Transverse colon (tissue), 4 donors: ENCODE results near the gene ALDH16A1. TPM values are rescaled to one million over a fixed set of nuclear protein-coding genes. Genes with fewer than 3 reads are reported as not detected.

Source experiments
- DNase-seq: peaks from one replicate; pipeline ENCODE4 v3.0.0-alpha.2; 2019
- H3K27ac ChIP-seq, 4 donors: fragments of 200-600 bp; sonication (generic); 2 replicates each; pipeline ENCODE4 v1.5.1; 2016 to 2018; ENCODE audit warnings: inconsistent platforms in 4 of 4
- H3K27me3 ChIP-seq: fragments of 200-600 bp; sonication (generic); 2 replicates; pipeline ENCODE4 v1.5.1; 2017; ENCODE audit warnings: inconsistent platforms
- H3K36me3 ChIP-seq, 4 donors: fragments of 200-600 bp; sonication (generic); 2 replicates each; pipeline ENCODE4 v1.5.1; 2017 to 2019; ENCODE audit warnings: inconsistent platforms in 4 of 4
- H3K4me1 ChIP-seq, 4 donors: fragments of 200-600 bp; sonication (generic); 2 replicates each; pipeline ENCODE4 v1.5.1; 2017 to 2020; ENCODE audit warnings: inconsistent platforms in 4 of 4
- H3K4me3 ChIP-seq, 4 donors: fragments of 200-600 bp; sonication (generic); 1 replicate in 1 of 4; 2 replicates in 3 of 4; pipeline versions ENCODE4 v1.5.1 to v1.6.1; 2017 to 2019; ENCODE audit warnings: inconsistent platforms in 4 of 4
- H3K9me3 ChIP-seq, 2 donors: fragments of 200-600 bp; sonication (generic); 2 replicates each; pipeline ENCODE4 v1.5.1; 2017 to 2019; ENCODE audit warnings: inconsistent platforms in 2 of 2
- EP300 ChIP-seq: sonication (generic); formaldehyde crosslinking; IDR thresholded peaks from one replicate; pipeline ENCODE4 v1.6.1; 2017; ENCODE audit warnings: antibody characterized with exemption, low read depth
- POLR2A ChIP-seq: fragments of 450-650 bp; IDR thresholded peaks from one replicate; pipeline ENCODE4 v1.6.1; 2016; ENCODE audit warnings: antibody characterized with exemption, mild to moderate bottlenecking, moderate library complexity
- POLR2AphosphoS5 ChIP-seq, 3 donors: sonication (generic); formaldehyde crosslinking; IDR thresholded peaks; one replicate each; pipeline ENCODE4 v1.6.1; 2016; ENCODE audit warnings: antibody characterized with exemption in 3 of 3
- WGBS, 2 donors: methylation state at CpG; one replicate each; pipeline ENCODE4 v1.1.5; 2018; ENCODE audit warnings: low coverage in 1 of 2; 5-methylcytosine and 5-hydroxymethylcytosine counted together
- in situ Hi-C, 4 donors: fragments of 200-750 bp; cut with MboI; loops; one replicate each; pipeline versions ENCODE4 v1.15.0 to v1.15.1; 2017; ENCODE audit warnings: low sequenced_read_pairs in 3 of 4, low pct_ligation_motif_present in 1 of 4, low pct_unique_long_range_greater_than_20kb in 1 of 4
- intact Hi-C: fragments of 100-400 bp; cut with DNase I; formaldehyde crosslinking; loops from one replicate; pipeline ENCODE4 v1.15.1; 2023; ENCODE audit warnings: low total_unique reads
- total RNA-seq, 4 donors: library from RNA; depleted of rRNA; stranded (reverse); fragments of >200 nt; gene quantifications; one replicate each; pipeline ENCODE4 v1.1.0, GENCODE V29; 2016
- TF ChIP-seq, protein P1 (sequence below), 5 experiments: fragments of 200-600 bp in 3 of 5; fragments of 450-650 bp in 2 of 5; sonication (generic) in 3 of 5; IDR thresholded peaks; 1 replicate in 2 of 5; 2 replicates in 3 of 5; pipeline ENCODE4 v1.5.1; 2016 to 2017; ENCODE audit warnings: antibody characterized with exemption in 5 of 5, inconsistent platforms in 3 of 5, mild to moderate bottlenecking in 2 of 5, moderate library complexity in 1 of 5

The ALDH16A1 gene
- total RNA-seq, 4 donors from 2014 or later: 24.3 to 465 (median 43.1) TPM

DNA sequence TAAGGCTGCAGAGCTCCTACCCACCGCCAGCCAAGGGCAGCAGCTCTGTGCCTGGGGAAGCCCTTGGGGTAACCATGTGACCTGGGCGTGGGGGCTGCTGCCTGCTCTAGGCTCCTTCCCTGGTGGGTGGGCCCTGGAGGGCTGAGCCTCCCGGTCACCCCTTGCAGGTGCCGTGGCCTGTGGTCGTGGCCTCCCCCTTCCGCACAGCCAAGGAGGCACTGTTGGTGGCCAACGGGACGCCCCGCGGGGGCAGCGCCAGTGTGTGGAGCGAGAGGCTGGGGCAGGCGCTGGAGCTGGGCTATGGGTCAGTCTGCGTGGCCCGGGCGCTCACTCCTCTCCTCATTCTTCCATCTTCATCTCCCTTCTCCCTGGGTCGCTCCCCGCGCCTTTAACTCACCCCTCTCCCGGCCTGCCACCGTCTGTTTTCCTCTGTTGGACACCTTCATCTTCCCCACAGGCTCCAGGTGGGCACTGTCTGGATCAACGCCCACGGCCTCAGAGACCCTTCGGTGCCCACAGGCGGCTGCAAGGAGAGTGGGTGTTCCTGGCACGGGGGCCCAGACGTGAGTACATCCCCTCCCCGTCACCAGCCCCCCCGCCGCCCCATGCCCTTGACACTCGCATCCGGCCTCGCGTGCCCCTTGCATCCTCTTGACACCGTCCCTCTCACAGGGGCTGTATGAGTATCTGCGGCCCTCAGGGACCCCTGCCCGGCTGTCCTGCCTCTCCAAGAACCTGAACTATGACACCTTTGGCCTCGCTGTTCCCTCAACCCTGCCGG lies 11.1 kb downstream of the ALDH16A1 start:
- no peak overlapping the region for H3K27ac ChIP-seq
- H3K9me3 ChIP-seq: no peaks in the 10 kb centered on the region
- DNase-seq: no peak
- H3K27me3 ChIP-seq: no peaks in the 10 kb centered on the region
- TF ChIP-seq POLR2A (no peak), POLR2AphosphoS5 (IDR thresholded peaks at IDR 0.05) (no peak), EP300 (no peak)
- TF ChIP-seq, protein P1, sequence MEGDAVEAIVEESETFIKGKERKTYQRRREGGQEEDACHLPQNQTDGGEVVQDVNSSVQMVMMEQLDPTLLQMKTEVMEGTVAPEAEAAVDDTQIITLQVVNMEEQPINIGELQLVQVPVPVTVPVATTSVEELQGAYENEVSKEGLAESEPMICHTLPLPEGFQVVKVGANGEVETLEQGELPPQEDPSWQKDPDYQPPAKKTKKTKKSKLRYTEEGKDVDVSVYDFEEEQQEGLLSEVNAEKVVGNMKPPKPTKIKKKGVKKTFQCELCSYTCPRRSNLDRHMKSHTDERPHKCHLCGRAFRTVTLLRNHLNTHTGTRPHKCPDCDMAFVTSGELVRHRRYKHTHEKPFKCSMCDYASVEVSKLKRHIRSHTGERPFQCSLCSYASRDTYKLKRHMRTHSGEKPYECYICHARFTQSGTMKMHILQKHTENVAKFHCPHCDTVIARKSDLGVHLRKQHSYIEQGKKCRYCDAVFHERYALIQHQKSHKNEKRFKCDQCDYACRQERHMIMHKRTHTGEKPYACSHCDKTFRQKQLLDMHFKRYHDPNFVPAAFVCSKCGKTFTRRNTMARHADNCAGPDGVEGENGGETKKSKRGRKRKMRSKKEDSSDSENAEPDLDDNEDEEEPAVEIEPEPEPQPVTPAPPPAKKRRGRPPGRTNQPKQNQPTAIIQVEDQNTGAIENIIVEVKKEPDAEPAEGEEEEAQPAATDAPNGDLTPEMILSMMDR (IDR thresholded peaks at IDR 0.05): no peak
- 92% methylated on average over 38 of the region's 39 CpGs; no CpG with 5 or more reads in 1 of the 2 donors for WGBS, 2 donors
- H3K4me1 ChIP-seq: peaks cover 0 to 10% (median 6%) of the 10 kb centered on the region in 4 donors
- H3K36me3 ChIP-seq: peaks cover 0 to 14% (median 2%) of the 10 kb centered on the region in 4 donors
- in situ Hi-C loops (no loop called here), intact Hi-C loops (no loop called here)
- H3K4me3 ChIP-seq: no peak overlapping the region

DNA sequence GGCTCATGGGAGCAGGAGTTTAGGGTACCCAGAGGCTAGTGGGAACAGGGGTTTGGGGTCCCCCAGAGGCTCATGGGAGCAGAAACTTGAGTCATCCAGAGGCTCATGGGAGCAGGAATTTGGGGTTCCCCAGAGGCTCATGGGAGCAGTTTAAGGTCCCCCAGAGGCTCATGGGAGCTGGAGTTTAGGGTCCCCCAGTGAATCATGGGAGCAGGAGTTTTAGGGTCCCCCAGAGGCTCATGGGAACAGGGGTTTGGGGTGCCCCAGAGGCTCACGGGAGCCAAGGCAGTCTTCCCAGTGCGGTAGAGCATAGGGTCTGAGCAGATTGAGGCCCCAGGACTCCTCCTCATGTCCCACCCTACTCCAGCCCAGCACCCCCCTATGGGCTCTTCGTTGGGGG lies 12.3 kb downstream of the ALDH16A1 start:
- Histone ChIP-seq H3K27me3 (no peaks in the 10 kb centered on the region), H3K4me3 (no peak overlapping the region), H3K36me3 (peaks cover 0 to 14% (median under 1%) of the 10 kb centered on the region in 4 donors), H3K9me3 (no peaks in the 10 kb centered on the region), H3K27ac (no peak overlapping the region), H3K4me1 (peaks cover 3 to 21% (median 6%) of the 10 kb centered on the region in 4 donors)
- TF ChIP-seq, protein P1 (IDR thresholded peaks at IDR 0.05): no peak
- no peak for TF ChIP-seq EP300
- TF ChIP-seq POLR2AphosphoS5 (IDR thresholded peaks at IDR 0.05): no peak
- TF ChIP-seq POLR2A: no peak
- 100% methylated on average over 3 of the region's 3 CpGs; no CpG with 5 or more reads in 1 of the 2 donors for WGBS, 2 donors
- in situ Hi-C loops (no loop called here), intact Hi-C loops (no loop called here)
- no peak for DNase-seq

DNA sequence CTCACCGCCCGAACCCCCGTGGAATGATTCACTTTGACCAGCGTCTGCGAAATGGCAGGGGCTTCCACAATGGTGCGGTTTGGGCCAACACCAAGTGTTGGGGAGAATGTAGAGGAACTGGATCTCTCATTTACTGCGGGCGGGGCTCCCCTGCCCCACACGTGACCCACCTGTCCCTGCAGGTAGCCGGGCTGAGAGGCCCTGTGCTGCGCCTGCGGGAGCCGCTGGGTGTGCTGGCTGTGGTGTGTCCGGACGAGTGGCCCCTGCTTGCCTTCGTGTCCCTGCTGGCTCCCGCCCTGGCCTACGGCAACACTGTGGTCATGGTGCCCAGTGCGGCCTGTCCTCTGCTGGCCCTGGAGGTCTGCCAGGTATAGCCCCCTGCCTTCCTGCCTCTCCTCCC lies 15.2 kb downstream of the ALDH16A1 start:
- in situ Hi-C loops (no loop called here), intact Hi-C loops (no loop called here)
- H3K4me1 ChIP-seq: peaks cover 3 to 25% (median 6%) of the 10 kb centered on the region in 4 donors
- no peak for DNase-seq
- H3K27me3 ChIP-seq: no peaks in the 10 kb centered on the region
- TF ChIP-seq, protein P1 (IDR thresholded peaks at IDR 0.05): no peak
- TF ChIP-seq POLR2A: no peak
- no peak for TF ChIP-seq POLR2AphosphoS5 (IDR thresholded peaks at IDR 0.05)
- no peak for TF ChIP-seq EP300
- no peak overlapping the region for H3K4me3 ChIP-seq
- peaks cover 0 to 14% (median 0%) of the 10 kb centered on the region in 4 donors for H3K36me3 ChIP-seq
- H3K9me3 ChIP-seq: no peaks in the 10 kb centered on the region
- peak overlapping the region; percentile 32 to 66 (median 57) for H3K27ac ChIP-seq
- 85% methylated on average over 19 of the region's 19 CpGs; no CpG with 5 or more reads in 1 of the 2 donors for WGBS, 2 donors

DNA sequence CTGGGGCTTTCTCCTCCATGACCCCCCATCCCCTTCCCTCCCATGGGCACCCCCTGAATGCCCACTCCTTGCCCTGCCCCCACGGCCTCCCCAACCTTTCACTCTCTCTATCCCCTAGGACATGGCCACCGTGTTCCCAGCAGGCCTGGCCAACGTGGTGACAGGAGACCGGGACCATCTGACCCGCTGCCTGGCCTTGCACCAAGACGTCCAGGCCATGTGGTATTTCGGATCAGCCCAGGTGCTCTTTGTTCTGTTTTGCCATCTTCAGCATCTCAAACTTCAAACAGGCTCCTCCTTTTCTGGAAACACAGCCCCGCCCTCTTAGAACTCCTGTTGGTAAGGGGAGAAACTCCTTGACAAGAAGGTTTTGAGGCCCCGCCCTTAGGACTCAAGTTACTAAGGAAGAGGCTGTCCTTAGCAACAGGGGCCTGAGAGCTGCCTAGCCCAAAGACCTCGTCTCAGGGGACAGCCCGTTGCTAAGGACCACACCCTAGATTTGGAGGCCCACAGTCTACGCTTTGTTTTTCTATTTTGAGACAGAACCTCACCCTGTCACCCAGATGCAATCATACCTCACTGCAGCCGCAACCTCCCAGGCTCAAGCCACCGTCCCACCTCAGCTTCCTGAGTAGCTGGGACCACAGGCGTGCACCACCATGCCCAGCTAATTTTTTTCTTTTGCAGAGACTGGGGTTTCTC lies 15.9 kb downstream of the ALDH16A1 start:
- 49% methylated on average over 15 of the region's 15 CpGs; no CpG with 5 or more reads in 1 of the 2 donors for WGBS, 2 donors
- Histone ChIP-seq H3K27me3 (no peaks in the 10 kb centered on the region), H3K4me1 (peaks cover 8 to 30% (median 10%) of the 10 kb centered on the region in 4 donors), H3K4me3 (no peak overlapping the region), H3K27ac (peak overlapping the region; percentile 32 to 69 (median 60)), H3K36me3 (peaks cover 0 to 14% (median 0%) of the 10 kb centered on the region in 4 donors), H3K9me3 (no peaks in the 10 kb centered on the region)
- TF ChIP-seq POLR2A: no peak
- TF ChIP-seq POLR2AphosphoS5 (IDR thresholded peaks at IDR 0.05): peak in 1 of 3 donors; percentile 8
- in situ Hi-C loops: no loop called here
- DNase-seq: peak; percentile 77
- intact Hi-C loops: no loop called here
